ENCODE results near the gene SIRPA. TPM values are rescaled to one million over a fixed set of nuclear protein-coding genes. Genes with fewer than 3 reads are reported as not detected.

Gene SIRPA
- total and polyA plus RNA-seq, 4 donors: 14.8 to 62.9 (median 28.3) TPM

- H3K4me3 ChIP-seq (ENCODE audit: low read length in 2 of 2): no peak overlapping the region
- no peaks in the 10 kb centered on the region for H3K27me3 ChIP-seq (ENCODE audit: control insufficient read depth in 1 of 2, insufficient read depth in 2 of 2, low read length in 1 of 2)
- H3K9me3 ChIP-seq (ENCODE audit: control insufficient read depth, low read length): no peaks in the 10 kb centered on the region
- DNase-seq (no peak), ATAC-seq (ENCODE audit: low FRiP score) (no peak)
- no peaks in the 10 kb centered on the region for H3K4me1 ChIP-seq (ENCODE audit: control insufficient read depth in 1 of 2, insufficient read depth in 2 of 2, low read length in 2 of 2)
- H3K36me3 ChIP-seq (ENCODE audit: control insufficient read depth in 1 of 2, insufficient read depth in 2 of 2, low read length in 1 of 2): peaks cover 1 to 4% of the 10 kb centered on the region in 2 donors
- intact Hi-C loops (cut with DNase I): no loop called here
- H3K27ac ChIP-seq (ENCODE audit: low read depth in 1 of 2, low read length in 2 of 2): no peak overlapping the region
- 90 to 92% methylated on average over 13 of the region's 13 CpGs for WGBS, 2 donors
Measured at GRCh38 chr20:1924910-1925861, 30.0 kb downstream of the SIRPA start.

DNA sequence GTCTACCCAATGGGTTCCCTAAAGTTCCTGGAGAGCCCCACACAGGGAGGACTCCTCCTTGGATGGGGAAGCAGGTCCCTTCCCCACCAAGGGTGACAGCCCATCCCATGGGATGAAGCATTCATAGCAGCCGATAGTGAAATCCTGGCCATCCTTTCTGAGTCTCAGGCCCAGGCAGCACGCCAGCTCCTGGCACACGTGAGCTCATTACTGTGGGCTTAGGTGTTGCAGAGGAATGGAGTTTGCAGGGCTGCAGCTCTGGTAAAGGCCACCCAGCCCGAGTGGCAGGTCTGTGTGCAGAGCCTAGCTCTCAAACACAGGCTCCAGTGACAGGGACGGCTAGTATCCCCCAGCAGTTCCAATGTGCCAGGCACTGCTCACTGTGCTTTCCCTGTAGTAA, 31.0 kb downstream of the SIRPA start:
- Histone ChIP-seq H3K36me3 (ENCODE audit: control insufficient read depth in 1 of 2, insufficient read depth in 2 of 2, low read length in 1 of 2) (peaks cover 1 to 4% of the 10 kb centered on the region in 2 donors), H3K9me3 (ENCODE audit: control insufficient read depth, low read length) (no peaks in the 10 kb centered on the region), H3K27me3 (ENCODE audit: control insufficient read depth in 1 of 2, insufficient read depth in 2 of 2, low read length in 1 of 2) (no peaks in the 10 kb centered on the region), H3K27ac (ENCODE audit: low read depth in 1 of 2, low read length in 2 of 2) (no peak overlapping the region), H3K4me1 (ENCODE audit: control insufficient read depth in 1 of 2, insufficient read depth in 2 of 2, low read length in 2 of 2) (no peaks in the 10 kb centered on the region), H3K4me3 (ENCODE audit: low read length in 2 of 2) (no peak overlapping the region)
- WGBS, 2 donors: 48 to 63% methylated on average over 5 of the region's 5 CpGs
- DNase-seq (no peak), ATAC-seq (ENCODE audit: low FRiP score) (no peak)
- intact Hi-C loops (cut with DNase I): no loop called here

GRCh38 chr20:1927217-1927616, 32.0 kb downstream of the SIRPA start:
- no peak for ATAC-seq (ENCODE audit: low FRiP score)
- 86 to 92% methylated on average over 8 of the region's 8 CpGs for WGBS, 2 donors

DNA sequence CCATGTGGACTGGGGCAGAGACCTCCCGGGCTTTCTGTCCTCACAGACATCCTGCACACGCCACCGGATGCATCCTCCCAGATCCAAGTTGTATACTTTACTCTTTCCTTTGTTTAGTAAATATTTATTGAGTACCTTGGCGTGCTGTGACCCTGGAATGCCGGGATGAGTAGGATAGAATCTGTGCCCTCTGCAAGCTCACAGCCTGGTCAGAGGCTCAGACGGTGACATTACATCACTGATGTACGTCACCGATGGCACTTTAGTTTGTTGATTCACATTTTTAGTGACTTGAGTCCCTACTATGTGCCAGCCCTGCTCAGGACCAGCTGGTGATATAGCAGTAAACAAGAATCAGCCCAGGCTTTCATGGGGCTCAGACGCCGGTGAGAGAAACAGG, 32.9 kb downstream of the SIRPA start:
- Histone ChIP-seq H3K4me1 (ENCODE audit: control insufficient read depth in 1 of 2, insufficient read depth in 2 of 2, low read length in 2 of 2) (no peaks in the 10 kb centered on the region), H3K4me3 (ENCODE audit: low read length in 2 of 2) (no peak overlapping the region), H3K36me3 (ENCODE audit: control insufficient read depth in 1 of 2, insufficient read depth in 2 of 2, low read length in 1 of 2) (no peaks in the 10 kb centered on the region), H3K9me3 (ENCODE audit: control insufficient read depth, low read length) (no peaks in the 10 kb centered on the region), H3K27me3 (ENCODE audit: control insufficient read depth in 1 of 2, insufficient read depth in 2 of 2, low read length in 1 of 2) (no peaks in the 10 kb centered on the region), H3K27ac (ENCODE audit: low read depth in 1 of 2, low read length in 2 of 2) (no peak overlapping the region)
- intact Hi-C loops (cut with DNase I): no loop called here
- WGBS, 2 donors: 91 to 92% methylated on average over 10 of the region's 10 CpGs
- DNase-seq (no peak), ATAC-seq (ENCODE audit: low FRiP score) (no peak)

More at GRCh38 chr20:1927217-1927616, 32.0 kb downstream of the SIRPA start:
- Histone ChIP-seq H3K4me1 (ENCODE audit: control insufficient read depth in 1 of 2, insufficient read depth in 2 of 2, low read length in 2 of 2) (no peaks in the 10 kb centered on the region), H3K36me3 (ENCODE audit: control insufficient read depth in 1 of 2, insufficient read depth in 2 of 2, low read length in 1 of 2) (peaks cover 1 to 4% of the 10 kb centered on the region in 2 donors), H3K4me3 (ENCODE audit: low read length in 2 of 2) (no peak overlapping the region), H3K27me3 (ENCODE audit: control insufficient read depth in 1 of 2, insufficient read depth in 2 of 2, low read length in 1 of 2) (no peaks in the 10 kb centered on the region), H3K9me3 (ENCODE audit: control insufficient read depth, low read length) (no peaks in the 10 kb centered on the region), H3K27ac (ENCODE audit: low read depth in 1 of 2, low read length in 2 of 2) (no peak overlapping the region)
- intact Hi-C loops (cut with DNase I): no loop called here
- no peak for DNase-seq

GRCh38 chr20:1928782-1929181, 33.6 kb downstream of the SIRPA start:
- no peaks in the 10 kb centered on the region for H3K4me1 ChIP-seq (ENCODE audit: control insufficient read depth in 1 of 2, insufficient read depth in 2 of 2, low read length in 2 of 2)
- no peaks in the 10 kb centered on the region for H3K9me3 ChIP-seq (ENCODE audit: control insufficient read depth, low read length)
- 73 to 82% methylated on average over 7 of the region's 7 CpGs for WGBS, 2 donors
- intact Hi-C loops (cut with DNase I): no loop called here
- peak in 1 of 2 donors; percentile 19 for DNase-seq
- H3K27me3 ChIP-seq (ENCODE audit: control insufficient read depth in 1 of 2, insufficient read depth in 2 of 2, low read length in 1 of 2): no peaks in the 10 kb centered on the region
- H3K4me3 ChIP-seq (ENCODE audit: low read length in 2 of 2): no peak overlapping the region
- no peaks in the 10 kb centered on the region for H3K36me3 ChIP-seq (ENCODE audit: control insufficient read depth in 1 of 2, insufficient read depth in 2 of 2, low read length in 1 of 2)
- H3K27ac ChIP-seq (ENCODE audit: low read depth in 1 of 2, low read length in 2 of 2): no peak overlapping the region
- no peak for ATAC-seq (ENCODE audit: low FRiP score)

DNA sequence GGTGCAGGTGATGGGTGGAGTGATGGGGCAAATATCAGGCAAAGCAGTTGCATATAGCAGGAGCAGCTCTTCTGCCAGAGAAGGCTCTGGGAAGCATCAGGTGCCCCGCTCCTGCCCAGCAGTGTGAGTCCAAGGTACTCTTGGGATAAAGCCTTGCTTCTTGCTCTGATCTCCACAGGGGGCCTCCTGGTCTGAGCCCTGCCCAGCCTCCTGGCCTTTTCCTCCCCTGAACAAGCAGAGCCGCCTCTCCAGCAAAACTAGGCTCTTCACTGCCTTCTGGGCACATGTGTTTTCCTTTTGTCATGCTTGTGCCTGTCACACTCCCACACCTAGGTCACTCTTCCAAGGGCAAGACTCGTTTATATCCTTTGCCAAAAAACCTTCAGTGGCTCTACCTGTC, 34.3 kb downstream of the SIRPA start:
- peak in 1 of 2 donors; percentile 10 for DNase-seq
- WGBS, 2 donors: 61 to 91% methylated on average over 3 of the region's 3 CpGs
- H3K27ac ChIP-seq (ENCODE audit: low read depth in 1 of 2, low read length in 2 of 2): no peak overlapping the region
- H3K4me1 ChIP-seq (ENCODE audit: control insufficient read depth in 1 of 2, insufficient read depth in 2 of 2, low read length in 2 of 2): no peaks in the 10 kb centered on the region
- H3K36me3 ChIP-seq (ENCODE audit: control insufficient read depth in 1 of 2, insufficient read depth in 2 of 2, low read length in 1 of 2): no peaks in the 10 kb centered on the region
- H3K9me3 ChIP-seq (ENCODE audit: control insufficient read depth, low read length): no peaks in the 10 kb centered on the region
- H3K27me3 ChIP-seq (ENCODE audit: control insufficient read depth in 1 of 2, insufficient read depth in 2 of 2, low read length in 1 of 2): no peaks in the 10 kb centered on the region
- H3K4me3 ChIP-seq (ENCODE audit: low read length in 2 of 2): no peak overlapping the region
- ATAC-seq (ENCODE audit: low FRiP score): no peak
- intact Hi-C loops (cut with DNase I): no loop called here

DNA sequence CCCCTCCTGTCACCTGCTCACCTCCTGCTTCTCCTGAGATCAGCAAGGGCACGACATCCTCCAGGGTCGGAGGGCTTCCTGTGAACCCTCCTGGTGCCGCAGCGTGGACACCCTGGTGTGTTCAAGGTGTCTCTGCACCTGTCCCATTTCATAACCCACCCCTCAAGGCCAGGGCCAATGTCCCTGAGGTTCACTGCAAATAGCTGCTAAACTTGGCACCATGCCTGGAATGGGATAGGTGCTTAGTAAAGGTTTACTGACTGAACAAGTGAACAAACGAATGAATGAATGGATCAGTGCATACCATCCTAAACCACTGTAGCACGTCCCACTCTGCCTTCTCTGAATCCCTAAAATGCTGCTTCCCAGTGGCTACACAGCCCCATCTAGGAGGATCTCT, 35.0 kb downstream of the SIRPA start:
- H3K4me1 ChIP-seq (ENCODE audit: control insufficient read depth in 1 of 2, insufficient read depth in 2 of 2, low read length in 2 of 2): no peaks in the 10 kb centered on the region
- ATAC-seq (ENCODE audit: low FRiP score) (no peak), DNase-seq (no peak)
- H3K9me3 ChIP-seq (ENCODE audit: control insufficient read depth, low read length): no peaks in the 10 kb centered on the region
- 89 to 92% methylated on average over 6 of the region's 6 CpGs for WGBS, 2 donors
- H3K36me3 ChIP-seq (ENCODE audit: control insufficient read depth in 1 of 2, insufficient read depth in 2 of 2, low read length in 1 of 2): no peaks in the 10 kb centered on the region
- no peaks in the 10 kb centered on the region for H3K27me3 ChIP-seq (ENCODE audit: control insufficient read depth in 1 of 2, insufficient read depth in 2 of 2, low read length in 1 of 2)
- H3K4me3 ChIP-seq (ENCODE audit: low read length in 2 of 2): no peak overlapping the region
- no peak overlapping the region for H3K27ac ChIP-seq (ENCODE audit: low read depth in 1 of 2, low read length in 2 of 2)
- intact Hi-C loops (cut with DNase I): loop anchor here in 1 of 2 donors (5.0 kb wide), 1 partner anchor 33 kb away; the partner anchor contains the start of gene SIRPA

GRCh38 chr20:1931830-1932229, 36.6 kb downstream of the SIRPA start:
- H3K27ac ChIP-seq (ENCODE audit: low read depth in 1 of 2, low read length in 2 of 2): no peak overlapping the region
- no peak overlapping the region for H3K4me3 ChIP-seq (ENCODE audit: low read length in 2 of 2)
- intact Hi-C loops (cut with DNase I): loop anchor here in 1 of 2 donors (5.0 kb wide), 1 partner anchor 35 kb away; the partner anchor contains the start of gene SIRPA
- no peaks in the 10 kb centered on the region for H3K4me1 ChIP-seq (ENCODE audit: control insufficient read depth in 1 of 2, insufficient read depth in 2 of 2, low read length in 2 of 2)
- no peaks in the 10 kb centered on the region for H3K9me3 ChIP-seq (ENCODE audit: control insufficient read depth, low read length)
- H3K36me3 ChIP-seq (ENCODE audit: control insufficient read depth in 1 of 2, insufficient read depth in 2 of 2, low read length in 1 of 2): peaks cover 0 to 3% of the 10 kb centered on the region in 2 donors
- WGBS, 2 donors: 83 to 89% methylated on average over 5 of the region's 5 CpGs
- no peak for ATAC-seq (ENCODE audit: low FRiP score)
- no peak for DNase-seq
- H3K27me3 ChIP-seq (ENCODE audit: control insufficient read depth in 1 of 2, insufficient read depth in 2 of 2, low read length in 1 of 2): no peaks in the 10 kb centered on the region

DNA sequence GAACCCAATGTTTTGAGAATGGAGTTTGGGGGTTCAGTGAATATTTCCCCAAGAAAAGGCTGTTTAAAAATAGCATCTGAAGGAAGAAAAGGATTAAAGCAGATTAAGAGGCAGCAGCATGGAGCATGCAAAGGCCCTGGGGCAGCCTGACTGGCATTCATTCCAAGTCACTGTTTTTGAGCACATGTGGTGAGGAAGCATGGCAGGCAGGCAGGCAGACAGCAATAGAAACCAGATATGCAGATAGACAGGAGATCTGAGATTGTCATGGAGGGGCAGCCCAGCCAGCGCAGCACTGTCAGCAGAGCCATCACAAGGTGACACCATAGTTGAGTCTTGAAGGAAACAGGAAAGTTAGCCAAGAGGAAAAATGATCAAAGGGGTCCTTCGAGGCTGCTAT, 37.8 kb downstream of the SIRPA start:
- intact Hi-C loops (cut with DNase I): loop anchor here in 1 of 2 donors (5.0 kb wide), 1 partner anchor 36 kb away; the partner anchor contains the start of gene SIRPA
- Histone ChIP-seq H3K4me3 (ENCODE audit: low read length in 2 of 2) (no peak overlapping the region), H3K27ac (ENCODE audit: low read depth in 1 of 2, low read length in 2 of 2) (no peak overlapping the region), H3K27me3 (ENCODE audit: control insufficient read depth in 1 of 2, insufficient read depth in 2 of 2, low read length in 1 of 2) (no peaks in the 10 kb centered on the region), H3K36me3 (ENCODE audit: control insufficient read depth in 1 of 2, insufficient read depth in 2 of 2, low read length in 1 of 2) (peaks cover 0 to 3% of the 10 kb centered on the region in 2 donors), H3K4me1 (ENCODE audit: control insufficient read depth in 1 of 2, insufficient read depth in 2 of 2, low read length in 2 of 2) (no peaks in the 10 kb centered on the region), H3K9me3 (ENCODE audit: control insufficient read depth, low read length) (no peaks in the 10 kb centered on the region)
- 81 to 84% methylated on average over 2 of the region's 2 CpGs for WGBS, 2 donors
- DNase-seq (no peak), ATAC-seq (ENCODE audit: low FRiP score) (no peak)

All from aorta (tissue), 5 donors.